HEK293 (cell line): ENCODE results near the gene IFT122.

Experiments used
- KLF16 ChIP-seq: fragments of 450-650 bp; formaldehyde crosslinking; IDR thresholded peaks from 2 replicates; pipeline ENCODE4 v1.5.1; 2017; ENCODE audit warnings: missing biosample characterization, missing genetic modification characterization
- PRDM1 ChIP-seq: fragments of 450-650 bp; formaldehyde crosslinking; IDR thresholded peaks from 2 replicates; pipeline ENCODE4; 2016; ENCODE audit warnings: missing biosample characterization, missing genetic modification characterization
- ZBTB7A ChIP-seq: fragments of 450-650 bp; formaldehyde crosslinking; IDR thresholded peaks from 2 replicates; pipeline ENCODE4 v1.5.1; 2016; ENCODE audit warnings: low read depth, missing biosample characterization, missing genetic modification characterization
- TF ChIP-seq, protein P1 (sequence below): fragments of 450-650 bp; formaldehyde crosslinking; IDR thresholded peaks from 2 replicates; pipeline ENCODE4 v1.5.1; 2016; ENCODE audit warnings: missing biosample characterization, missing genetic modification characterization
- TF ChIP-seq, protein P2 (sequence below): fragments of 450-650 bp; formaldehyde crosslinking; IDR thresholded peaks from 2 replicates; pipeline ENCODE4 v1.5.1; 2017; ENCODE audit warnings: missing biosample characterization, missing genetic modification characterization

- TF ChIP-seq, protein P1, sequence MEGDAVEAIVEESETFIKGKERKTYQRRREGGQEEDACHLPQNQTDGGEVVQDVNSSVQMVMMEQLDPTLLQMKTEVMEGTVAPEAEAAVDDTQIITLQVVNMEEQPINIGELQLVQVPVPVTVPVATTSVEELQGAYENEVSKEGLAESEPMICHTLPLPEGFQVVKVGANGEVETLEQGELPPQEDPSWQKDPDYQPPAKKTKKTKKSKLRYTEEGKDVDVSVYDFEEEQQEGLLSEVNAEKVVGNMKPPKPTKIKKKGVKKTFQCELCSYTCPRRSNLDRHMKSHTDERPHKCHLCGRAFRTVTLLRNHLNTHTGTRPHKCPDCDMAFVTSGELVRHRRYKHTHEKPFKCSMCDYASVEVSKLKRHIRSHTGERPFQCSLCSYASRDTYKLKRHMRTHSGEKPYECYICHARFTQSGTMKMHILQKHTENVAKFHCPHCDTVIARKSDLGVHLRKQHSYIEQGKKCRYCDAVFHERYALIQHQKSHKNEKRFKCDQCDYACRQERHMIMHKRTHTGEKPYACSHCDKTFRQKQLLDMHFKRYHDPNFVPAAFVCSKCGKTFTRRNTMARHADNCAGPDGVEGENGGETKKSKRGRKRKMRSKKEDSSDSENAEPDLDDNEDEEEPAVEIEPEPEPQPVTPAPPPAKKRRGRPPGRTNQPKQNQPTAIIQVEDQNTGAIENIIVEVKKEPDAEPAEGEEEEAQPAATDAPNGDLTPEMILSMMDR (tag by site-specific recombination) = no peak
- TF ChIP-seq ZBTB7A (tag by site-specific recombination) (no peak), KLF16 (no peak), PRDM1 (tag by site-specific recombination) (no peak)
- TF ChIP-seq, protein P2, sequence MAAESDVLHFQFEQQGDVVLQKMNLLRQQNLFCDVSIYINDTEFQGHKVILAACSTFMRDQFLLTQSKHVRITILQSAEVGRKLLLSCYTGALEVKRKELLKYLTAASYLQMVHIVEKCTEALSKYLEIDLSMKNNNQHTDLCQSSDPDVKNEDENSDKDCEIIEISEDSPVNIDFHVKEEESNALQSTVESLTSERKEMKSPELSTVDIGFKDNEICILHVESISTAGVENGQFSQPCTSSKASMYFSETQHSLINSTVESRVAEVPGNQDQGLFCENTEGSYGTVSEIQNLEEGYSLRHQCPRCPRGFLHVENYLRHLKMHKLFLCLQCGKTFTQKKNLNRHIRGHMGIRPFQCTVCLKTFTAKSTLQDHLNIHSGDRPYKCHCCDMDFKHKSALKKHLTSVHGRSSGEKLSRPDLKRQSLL = no peak
These were observed 82.9 kb downstream of the IFT122 start for GRCh38 chr3:129522953-129523352.
